ENCODE results near the gene MXD3.

GRCh38 chr5:177315411-177315810, 3.7 kb upstream of the MXD3 start:
- TF ChIP-seq CTCF (conservative IDR thresholded peaks at IDR 0.05 in 1 of 2, IDR thresholded peaks at IDR 0.05 in 1 of 2; ENCODE audit: low read depth in 1 of 2, low read length in 2 of 2) (no peak), EZH2 (IDR thresholded peaks at IDR 0.05; ENCODE audit: low read length, missing control alignments) (no peak)
